ENCODE measurements around the gene UBA1.

UBA1 gene

GRCh38 chrX:47146121-47146935 is 47.3 kb upstream of the UBA1 start:
- DNase-seq, result no peak
- Histone ChIP-seq H3K9me3 (ENCODE audit: severe bottlenecking) (no peaks in the 10 kb centered on the region), H3K27ac (peak overlapping the region; percentile 50; the same call in 1 of the 2 replicates), H3K36me3 (peaks cover 18% of the 10 kb centered on the region), H3K4me3 (ENCODE audit: low read depth, low read length) (peak overlapping the region; percentile 55), H3K27me3 (ENCODE audit: insufficient read depth, low read depth, severe bottlenecking) (peaks cover 6% of the 10 kb centered on the region)
- TF ChIP-seq CTCF (IDR thresholded peaks at IDR 0.05; ENCODE audit: low read depth, low read length), result no peak

- no peak for DNase-seq
- Histone ChIP-seq H3K27ac (no peak overlapping the region), H3K36me3 (peaks cover 21% of the 10 kb centered on the region), H3K9me3 (ENCODE audit: severe bottlenecking) (no peaks in the 10 kb centered on the region), H3K27me3 (ENCODE audit: insufficient read depth, low read depth, severe bottlenecking) (peaks cover 11% of the 10 kb centered on the region), H3K4me3 (ENCODE audit: low read depth, low read length) (no peak overlapping the region)
- no peak for TF ChIP-seq CTCF (IDR thresholded peaks at IDR 0.05; ENCODE audit: low read depth, low read length)
Measured at GRCh38 chrX:47146936-47147859, 46.4 kb upstream of the UBA1 start.

GRCh38 chrX:47148946-47149345 is 44.7 kb upstream of the UBA1 start:
- TF ChIP-seq CTCF (IDR thresholded peaks at IDR 0.05; ENCODE audit: low read depth, low read length), result no peak
- no peak for DNase-seq
- H3K27ac ChIP-seq, result no peak overlapping the region
- peaks cover 17% of the 10 kb centered on the region for H3K36me3 ChIP-seq
- H3K27me3 ChIP-seq (ENCODE audit: insufficient read depth, low read depth, severe bottlenecking), result peaks cover 14% of the 10 kb centered on the region
- no peak overlapping the region for H3K4me3 ChIP-seq (ENCODE audit: low read depth, low read length)
- no peaks in the 10 kb centered on the region for H3K9me3 ChIP-seq (ENCODE audit: severe bottlenecking)

- Histone ChIP-seq H3K4me3 (ENCODE audit: low read depth, low read length) (no peak overlapping the region), H3K27me3 (ENCODE audit: insufficient read depth, low read depth, severe bottlenecking) (peaks cover 14% of the 10 kb centered on the region), H3K9me3 (ENCODE audit: severe bottlenecking) (no peaks in the 10 kb centered on the region), H3K36me3 (peaks cover 23% of the 10 kb centered on the region), H3K27ac (no peak overlapping the region)
- no peak for TF ChIP-seq CTCF (IDR thresholded peaks at IDR 0.05; ENCODE audit: low read depth, low read length)
- no peak for DNase-seq
Measured at GRCh38 chrX:47151435-47151834, 42.2 kb upstream of the UBA1 start.

- Histone ChIP-seq H3K27me3 (ENCODE audit: insufficient read depth, low read depth, severe bottlenecking) (peaks cover 12% of the 10 kb centered on the region), H3K36me3 (peaks cover 29% of the 10 kb centered on the region), H3K9me3 (ENCODE audit: severe bottlenecking) (peaks cover 3% of the 10 kb centered on the region), H3K27ac (no peak overlapping the region), H3K4me3 (ENCODE audit: low read depth, low read length) (no peak overlapping the region)
- TF ChIP-seq CTCF (IDR thresholded peaks at IDR 0.05; ENCODE audit: low read depth, low read length), result no peak
- no peak for DNase-seq
Measured at GRCh38 chrX:47156611-47157520, 36.8 kb upstream of the UBA1 start.

Data from WERI-Rb-1 (cell line).